GM18498 (cell line): ENCODE measurements around the gene ASB8.
"Not testable (repeated sequence)": the region's sequence is repeated elsewhere in the genome, so short reads cannot be mapped to it uniquely, and the experiment has no call there.

Source experiments
- ATAC-seq: cut with Tn5 transposase; IDR thresholded peaks from one replicate; pipeline ENCODE4 v1.9.1; 2021; ENCODE audit warnings: mild to moderate bottlenecking, moderate library complexity; ENCODE audit not compliant: unreplicated experiment

ASB8 gene

DNA sequence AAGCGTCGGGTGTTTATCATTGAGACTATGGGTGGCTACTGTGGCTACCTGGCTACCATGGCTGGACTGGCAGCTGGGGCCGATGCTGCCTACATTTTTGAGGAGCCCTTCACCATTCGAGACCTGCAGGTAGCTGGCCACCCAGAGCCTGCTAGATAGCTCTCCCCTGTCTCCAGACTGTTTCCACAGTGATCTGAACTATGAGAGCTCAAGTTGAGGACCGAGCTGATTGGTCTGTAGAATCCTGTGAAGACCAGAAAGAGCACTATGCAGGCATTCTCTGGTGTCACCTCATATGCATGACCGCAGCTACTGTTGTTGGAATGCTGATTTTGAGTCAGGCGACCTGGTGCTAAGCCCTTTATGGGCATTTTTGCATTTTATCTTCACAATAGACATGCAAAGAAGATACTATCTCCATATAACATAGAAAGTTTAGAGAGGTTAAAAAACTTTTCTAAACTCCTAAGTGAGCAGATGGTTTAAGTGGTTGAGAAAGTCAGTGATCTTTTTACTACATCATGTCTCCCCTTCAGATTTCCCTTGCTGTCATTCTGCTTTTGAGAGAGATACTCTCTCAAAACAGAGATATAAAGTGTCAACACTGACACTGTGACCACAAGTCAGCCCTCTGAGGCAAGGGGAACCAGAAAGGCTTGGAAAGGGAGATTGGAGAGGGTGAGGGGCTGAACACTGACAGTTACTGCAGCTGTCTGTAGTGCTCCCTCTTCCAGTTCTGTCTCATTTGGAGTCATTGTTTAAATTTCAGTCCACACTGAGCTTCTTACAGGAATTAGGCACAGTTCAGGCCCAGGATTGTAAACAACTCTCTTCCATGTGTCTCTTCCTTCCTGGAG is 14.3 kb downstream of the ASB8 start:
- no peak for ATAC-seq

DNA sequence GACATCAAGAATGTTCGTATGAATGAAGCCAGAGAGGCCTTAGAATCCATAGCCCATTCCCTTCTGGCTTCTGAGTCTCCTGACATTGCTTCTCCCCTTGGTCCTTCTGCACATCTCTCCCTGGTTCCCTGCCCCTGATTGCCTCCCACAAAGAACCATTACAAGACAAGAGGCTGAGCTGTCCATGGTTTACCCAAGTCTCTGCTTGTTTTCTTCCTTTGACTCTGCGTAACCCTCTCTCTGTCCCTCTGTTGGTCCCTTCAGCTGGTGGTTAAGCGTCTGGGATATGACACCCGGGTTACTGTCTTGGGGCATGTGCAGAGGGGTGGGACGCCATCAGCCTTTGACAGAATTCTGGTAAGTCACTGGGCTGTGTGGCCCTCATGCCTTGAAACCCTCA is 22.3 kb downstream of the ASB8 start:
- no peak for ATAC-seq

DNA sequence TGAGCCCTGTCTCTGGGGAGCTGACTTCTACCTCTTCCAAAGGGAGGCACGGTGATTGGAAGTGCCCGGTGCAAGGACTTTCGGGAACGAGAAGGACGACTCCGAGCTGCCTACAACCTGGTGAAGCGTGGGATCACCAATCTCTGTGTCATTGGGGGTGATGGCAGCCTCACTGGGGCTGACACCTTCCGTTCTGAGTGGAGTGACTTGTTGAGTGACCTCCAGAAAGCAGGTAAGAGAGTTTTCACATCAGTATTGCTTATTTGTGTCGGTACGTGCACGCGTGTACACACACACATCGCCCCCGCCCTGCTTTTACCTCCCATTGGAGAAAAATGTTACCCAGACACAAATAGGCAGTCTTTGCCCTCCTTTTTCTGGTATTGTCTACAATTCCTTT is 24.5 kb downstream of the ASB8 start:
- ATAC-seq, result no peak

DNA sequence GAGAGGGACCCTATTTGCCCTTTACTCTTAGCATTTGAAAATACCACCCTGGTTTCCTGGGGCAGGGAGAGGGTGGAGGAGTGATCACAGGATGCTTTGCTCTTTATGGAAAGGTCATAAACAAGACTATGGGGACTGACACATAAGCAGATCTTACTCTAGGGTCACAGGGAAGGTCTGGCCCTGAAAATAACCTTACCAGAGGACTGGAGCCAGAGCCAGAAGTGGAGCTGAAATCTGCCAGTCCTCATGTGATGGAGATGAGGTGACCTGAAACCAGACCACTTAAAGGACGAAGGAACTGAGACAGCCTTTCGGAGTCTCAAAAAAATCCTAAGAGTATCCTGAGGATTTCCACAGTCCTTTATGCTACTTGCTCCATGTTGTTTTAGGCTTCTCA is 25.8 kb downstream of the ASB8 start:
- ATAC-seq, result no peak

DNA sequence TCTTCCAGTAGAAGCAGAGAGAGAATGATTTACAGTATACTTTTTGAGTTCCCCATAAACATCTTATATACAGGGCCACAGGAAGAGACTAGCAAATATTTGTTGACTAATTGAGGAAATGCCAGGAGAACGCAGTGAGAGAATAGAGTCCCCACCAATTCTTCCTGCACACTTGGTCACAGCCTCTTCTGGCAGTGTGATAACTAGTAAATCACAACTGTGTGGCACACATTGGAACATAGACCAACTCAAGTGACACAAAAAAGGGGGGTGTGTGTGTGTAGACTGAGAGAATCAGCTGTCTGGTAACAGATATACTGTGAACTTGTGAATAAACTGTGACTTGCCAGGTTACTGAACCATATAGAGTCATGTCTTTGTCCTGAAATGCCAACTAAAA is 27.9 kb downstream of the ASB8 start:
- no peak for ATAC-seq

DNA sequence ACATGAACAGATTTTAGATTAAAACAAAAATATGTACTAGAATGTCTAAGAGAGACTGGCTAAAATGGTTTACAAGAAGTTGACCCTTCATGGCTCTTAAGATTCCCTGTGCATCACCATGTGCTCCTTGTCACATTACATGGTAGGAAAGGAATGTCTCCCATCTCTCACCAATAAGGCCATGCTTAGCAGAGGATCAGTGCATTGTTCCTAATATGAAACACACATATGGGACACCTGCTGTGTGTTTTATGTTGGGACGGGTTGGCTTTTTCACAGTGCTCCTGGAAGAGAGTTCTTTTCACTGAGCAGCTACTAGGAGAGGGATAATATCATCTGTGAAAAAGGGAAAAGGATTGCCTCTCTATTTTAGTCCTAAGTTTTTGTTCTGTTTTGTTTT is 28.5 kb downstream of the ASB8 start:
- no peak for ATAC-seq

DNA sequence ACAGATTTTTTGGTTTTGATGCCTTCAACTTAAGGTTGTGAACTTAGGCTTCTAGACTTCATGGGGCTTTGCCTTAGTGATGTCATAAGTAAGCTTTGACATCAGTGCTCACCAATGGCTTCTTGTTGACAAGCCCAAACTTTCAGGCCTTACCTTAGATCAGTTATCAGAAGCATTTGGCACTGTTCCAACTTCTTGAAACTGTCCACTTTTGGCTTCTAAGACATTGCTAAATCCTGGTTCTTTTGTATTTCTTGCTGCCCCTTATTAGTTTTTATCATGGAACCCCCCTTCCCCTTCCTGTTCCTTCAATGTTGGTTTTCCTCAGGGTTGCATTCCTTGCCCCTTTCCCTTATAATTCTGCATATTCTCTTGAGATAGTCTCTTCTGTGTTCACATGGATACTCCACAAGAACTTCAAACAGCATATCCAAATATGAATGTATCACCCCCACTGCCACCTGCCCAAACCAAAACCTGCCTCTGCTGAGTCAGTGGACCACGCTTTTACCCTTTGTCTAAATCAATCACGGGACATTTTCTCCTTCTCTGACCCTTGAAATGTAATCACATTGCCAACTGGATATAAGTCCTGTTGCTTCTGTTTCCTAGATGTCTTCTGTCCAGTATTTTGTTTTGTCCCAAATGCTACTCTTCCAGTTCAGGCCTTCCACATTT is 30.2 kb downstream of the ASB8 start:
- no peak for ATAC-seq

DNA sequence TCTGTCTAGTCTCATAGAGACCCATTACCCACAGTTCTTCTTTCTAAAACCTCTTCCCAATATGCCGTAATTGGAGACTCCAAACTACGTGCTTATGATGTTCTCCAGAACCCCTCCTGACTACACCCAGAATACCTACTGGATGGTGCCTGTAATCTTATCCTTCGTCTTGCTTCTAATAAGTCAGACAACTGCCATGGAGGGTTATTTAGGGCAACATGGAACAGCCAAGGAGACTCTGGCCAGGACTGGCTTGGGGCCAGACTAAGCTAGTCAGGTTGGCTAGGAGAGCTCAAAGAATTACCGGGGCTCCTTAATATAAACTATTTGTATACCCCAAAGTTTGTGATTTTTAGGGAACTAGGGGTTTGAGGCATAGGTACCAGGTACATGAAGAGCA is 31.3 kb downstream of the ASB8 start:
- ATAC-seq, result no peak

DNA sequence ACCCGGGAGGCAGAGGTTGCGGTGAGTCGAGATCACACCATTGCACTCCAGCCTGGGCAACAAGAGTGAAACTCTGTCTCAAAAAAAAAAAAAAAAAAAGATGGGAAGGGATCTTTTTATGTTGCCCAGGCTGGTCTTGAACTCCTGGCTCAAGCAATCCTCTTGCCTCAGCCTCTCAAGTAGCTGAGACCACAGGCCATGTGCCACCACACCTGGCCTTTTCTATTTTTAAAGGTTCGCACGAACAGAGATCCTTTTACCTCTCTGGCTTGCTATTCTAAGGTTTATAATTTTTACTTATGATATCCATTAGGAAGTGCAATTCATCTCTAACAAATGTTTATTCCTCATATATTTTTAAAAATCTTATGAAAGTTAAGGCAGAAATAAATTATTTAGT is 31.8 kb downstream of the ASB8 start:
- not testable (repeated sequence) for ATAC-seq

DNA sequence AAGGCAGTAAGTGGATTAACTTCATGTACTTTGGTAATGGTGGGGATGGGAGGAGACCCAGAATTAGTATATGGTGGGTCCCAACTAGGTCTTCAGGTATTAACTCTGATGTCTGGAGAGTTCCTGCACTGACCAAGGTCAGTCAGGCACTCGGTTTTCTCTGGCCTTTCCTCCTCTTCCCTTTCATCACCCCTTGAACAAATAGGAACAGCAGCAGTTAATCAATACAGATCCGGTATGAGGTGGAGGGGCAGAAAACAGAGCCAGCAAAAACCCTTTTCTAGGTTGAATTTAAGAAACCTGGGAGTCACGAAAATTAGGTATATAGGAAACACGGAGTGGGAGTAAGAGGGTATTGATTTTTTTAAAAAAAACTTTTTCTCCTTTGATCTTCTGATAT is 34.1 kb downstream of the ASB8 start:
- no peak for ATAC-seq

DNA sequence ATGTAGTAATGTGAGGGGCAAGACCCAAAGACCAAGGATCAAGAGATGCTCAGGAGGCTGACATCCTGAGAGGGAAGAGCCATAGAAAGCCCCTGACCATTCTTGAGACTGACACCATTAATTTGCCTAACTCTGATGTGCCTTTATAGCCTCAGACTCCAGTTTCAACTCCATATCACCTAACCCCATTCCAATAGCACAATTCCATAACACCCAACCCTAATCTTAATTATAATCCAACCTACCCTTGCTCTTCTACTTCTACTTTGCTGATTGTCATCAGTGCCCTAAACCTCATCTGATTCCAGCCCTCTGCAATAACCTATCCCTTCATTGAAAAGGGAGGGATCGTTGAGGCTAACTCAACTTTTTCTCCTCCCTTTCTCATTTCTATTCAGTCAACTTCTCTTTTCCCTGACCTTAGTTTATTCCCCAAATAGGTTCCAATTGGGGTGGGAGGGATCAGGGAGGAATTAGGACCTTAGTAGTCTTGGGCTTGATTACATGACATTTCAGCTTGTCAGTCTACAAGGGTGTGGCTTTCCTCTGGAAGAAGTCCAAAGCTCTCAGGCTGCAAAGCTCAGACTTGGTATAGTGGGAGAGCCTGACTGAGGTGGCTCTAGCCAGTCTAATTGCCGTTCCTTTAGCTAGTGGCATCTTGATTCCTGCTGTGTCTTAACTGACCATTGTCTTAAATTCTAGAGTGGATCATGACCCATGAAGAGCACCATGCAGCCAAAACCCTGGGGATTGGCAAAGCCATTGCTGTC is 35.1 kb downstream of the ASB8 start:
- no peak for ATAC-seq

DNA sequence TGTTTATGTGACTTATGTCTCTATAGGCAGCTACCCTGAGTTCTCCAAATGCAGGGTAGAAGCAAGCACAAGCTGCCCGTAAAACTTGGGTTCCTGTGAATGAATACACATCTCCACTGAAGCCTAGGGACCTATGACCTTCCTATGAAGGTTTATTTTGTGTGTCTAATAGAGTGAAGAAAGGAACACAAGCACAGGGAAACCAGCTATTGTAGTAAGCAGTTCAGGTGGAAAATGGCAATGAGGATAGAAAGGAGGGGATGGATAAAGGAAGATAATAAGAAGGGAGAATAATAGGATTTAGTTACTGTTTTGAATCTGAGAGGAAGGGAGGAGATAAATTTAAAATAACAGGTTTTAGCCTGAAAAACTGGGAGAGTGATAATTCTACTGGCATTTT is 35.8 kb downstream of the ASB8 start:
- no peak for ATAC-seq

DNA sequence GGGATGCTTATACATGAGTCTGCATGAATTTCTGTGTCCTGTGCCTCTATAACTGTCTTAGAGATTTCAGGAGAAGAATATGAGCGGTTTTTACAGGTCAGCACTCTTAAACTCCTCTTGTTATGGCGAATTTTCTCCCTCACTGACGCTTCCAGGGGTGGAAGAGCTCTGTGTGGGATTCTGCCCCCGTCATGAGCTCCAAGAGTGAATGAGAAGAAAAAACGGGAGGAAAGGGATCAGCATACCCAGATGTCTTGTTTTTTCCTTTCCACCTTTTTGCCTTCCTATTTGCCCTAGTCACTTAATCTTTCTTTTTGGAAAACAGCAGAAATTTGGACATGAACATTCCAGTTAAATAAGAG is 37.5 kb downstream of the ASB8 start:
- ATAC-seq, result no peak

DNA sequence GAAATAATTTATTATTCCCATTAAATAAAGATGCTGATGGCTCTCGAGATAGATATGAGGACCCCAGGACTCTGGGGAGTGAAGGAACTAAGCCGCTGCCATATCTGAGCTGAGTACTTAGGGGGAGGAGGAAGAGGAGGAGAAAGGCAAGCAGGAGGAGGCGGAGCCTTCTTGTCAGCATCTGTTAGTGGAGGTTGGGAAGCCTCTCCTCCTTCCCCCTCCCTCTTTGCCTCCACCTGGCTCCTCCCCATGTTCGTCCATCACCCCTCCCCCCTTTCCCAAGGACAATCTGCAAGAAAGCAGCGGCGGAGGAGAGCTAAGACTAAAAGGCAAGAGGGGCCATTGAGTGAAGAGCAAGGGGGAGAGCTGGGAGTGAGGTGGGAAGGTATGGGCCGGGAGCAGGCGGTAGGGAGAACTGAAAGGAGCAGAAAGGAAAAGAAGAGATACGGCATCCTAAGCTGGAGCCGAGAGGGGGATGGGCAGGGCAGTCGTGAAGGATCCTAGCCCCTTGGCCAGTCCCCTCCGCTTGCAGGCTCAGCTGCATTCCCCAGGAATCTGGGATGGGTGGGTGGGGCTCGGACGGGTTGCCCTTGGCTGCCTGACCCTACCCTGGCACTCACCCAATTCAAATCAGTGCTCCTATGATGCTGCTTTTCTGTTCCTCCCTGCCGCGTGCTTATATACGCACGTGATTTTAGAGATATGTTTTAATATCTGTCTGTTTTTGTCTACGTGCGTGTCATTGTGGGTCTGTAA is 38.1 kb downstream of the ASB8 start, which contains the start of gene PFKM:
Gene PFKM, plus strand, starts transcription at position 287 of the 756 bp plus-strand sequence. CDS start 3,411 bp downstream, outside the sequence.
- peak; percentile 100 for ATAC-seq

DNA sequence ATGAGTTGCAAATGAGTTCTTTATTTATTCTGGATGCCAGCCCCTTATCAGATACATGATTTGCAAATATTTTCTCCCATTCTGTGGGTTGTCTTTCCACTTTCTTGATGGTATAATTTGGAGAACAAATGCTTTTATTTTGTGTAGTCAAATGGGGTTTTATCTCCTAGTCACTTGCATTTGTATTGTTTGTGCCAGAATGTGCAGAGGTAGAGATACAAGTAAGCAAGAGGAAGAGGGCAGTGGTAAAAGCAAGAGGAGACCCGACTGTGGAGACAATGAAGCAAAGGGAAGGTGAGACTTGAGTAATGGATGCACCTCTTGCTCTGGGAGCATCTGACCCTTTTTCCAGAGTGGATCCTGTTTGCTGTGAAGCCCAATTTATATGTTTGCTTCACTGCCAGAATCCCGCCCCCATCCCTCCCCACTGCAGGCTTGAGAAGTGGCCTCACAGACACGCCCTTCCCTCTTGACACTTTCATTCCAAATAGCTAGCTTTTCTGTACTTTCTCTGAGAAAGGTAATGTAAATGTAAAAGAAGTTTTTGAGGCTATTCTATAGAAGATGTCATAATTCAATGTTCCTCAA is 38.9 kb downstream of the ASB8 start:
- no peak for ATAC-seq

DNA sequence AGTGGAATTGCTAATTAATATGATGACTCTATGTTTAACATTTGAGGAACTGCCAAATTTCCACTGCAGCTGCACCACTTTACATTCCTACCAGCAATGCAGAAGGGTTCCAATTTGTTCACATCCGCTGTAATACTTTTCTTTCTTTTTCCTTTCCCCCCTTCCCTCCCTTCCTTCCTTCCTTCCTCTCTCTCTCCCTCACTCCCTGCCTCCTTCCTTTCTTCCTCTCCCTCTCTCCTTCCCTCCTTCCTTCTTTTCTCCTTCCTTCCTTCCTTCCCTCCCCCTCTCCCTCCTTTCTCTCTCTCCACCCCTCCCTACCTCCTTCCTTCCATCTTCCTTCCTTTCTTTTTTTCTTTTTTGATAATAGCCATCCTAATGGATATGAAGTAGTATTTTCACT is 41.4 kb downstream of the ASB8 start:
- ATAC-seq, result no peak

DNA sequence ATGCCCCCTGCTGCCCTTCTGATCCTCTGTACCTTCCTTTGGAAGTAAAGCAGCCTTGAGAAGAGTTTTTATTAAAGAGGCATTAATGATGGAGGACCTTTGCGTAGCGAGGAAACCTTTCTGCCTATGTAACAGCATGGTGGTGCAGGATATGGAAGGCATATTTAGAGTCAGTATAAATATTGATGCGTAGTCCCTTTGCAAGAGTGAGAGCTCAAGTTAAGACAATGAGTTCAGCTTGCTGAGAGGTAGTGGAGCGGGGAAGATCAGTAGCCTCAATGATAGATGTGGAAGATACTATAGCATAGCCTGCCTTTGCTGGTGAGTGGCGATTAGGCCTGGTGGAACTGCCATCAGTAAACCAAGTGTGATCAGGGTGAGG is 46.0 kb downstream of the ASB8 start:
- ATAC-seq, result not testable (repeated sequence)

DNA sequence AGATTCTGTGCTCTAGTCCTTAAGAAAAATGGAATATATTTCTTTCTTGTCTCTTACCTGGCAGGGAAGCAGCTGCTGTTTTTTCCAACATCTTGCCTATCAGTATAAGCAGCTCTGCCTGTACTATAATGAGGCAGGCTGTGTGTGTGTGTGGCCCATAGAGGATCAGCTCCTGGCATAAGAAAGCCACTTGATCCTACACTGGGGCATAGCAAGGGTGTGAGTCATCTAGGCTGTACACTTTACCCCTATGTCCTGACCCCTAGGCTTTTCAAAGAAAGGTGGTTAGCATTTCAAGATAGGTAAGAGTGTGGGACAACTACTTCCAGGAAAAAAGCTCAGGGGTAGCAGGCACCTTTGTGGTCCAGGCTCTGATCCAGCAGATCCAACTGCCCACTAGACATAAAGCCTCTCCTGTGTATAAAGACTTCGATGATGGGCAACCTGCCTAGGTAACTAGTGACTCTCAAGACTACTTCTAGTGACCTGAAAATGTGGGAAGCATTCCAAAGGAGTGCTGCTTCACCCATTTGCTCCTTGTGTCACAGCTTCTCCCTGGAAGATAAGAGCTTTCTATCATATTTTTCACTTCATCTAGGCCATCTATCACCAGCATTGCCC is 46.5 kb downstream of the ASB8 start:
- no peak for ATAC-seq

DNA sequence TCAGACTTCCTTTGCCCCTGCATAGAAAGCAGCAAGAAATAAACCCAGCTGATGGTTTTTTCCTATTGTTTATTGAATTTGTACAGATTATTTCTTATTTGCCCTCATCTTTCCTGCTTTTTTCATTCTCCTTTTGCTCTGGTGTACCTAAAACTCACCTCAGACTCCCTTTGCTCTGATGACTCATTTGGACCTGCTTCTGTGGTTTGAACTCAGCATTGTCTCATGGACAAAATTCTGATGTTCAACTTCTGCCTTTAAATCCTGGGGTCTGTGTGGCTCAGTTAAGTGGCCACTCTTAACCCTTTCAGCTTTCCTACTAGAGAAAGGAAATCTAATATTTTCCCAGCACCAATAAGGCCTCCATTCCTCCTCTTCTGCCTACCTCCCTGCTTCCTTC is 47.9 kb downstream of the ASB8 start:
- no peak for ATAC-seq
